Neutrophil (primary cell): ENCODE measurements around the gene DOK7.

Source experiments
- H3K27ac ChIP-seq: fragments of 200-600 bp; sonication (generic); 2 replicates; pipeline ENCODE4 v1.5.1; 2016; ENCODE audit warnings: mild to moderate bottlenecking, moderate library complexity
- H3K27me3 ChIP-seq: fragments of 200-600 bp; sonication (generic); 2 replicates; pipeline ENCODE4 v1.6.0; 2016; ENCODE audit warnings: mild to moderate bottlenecking
- H3K36me3 ChIP-seq: fragments of 200-600 bp; sonication (generic); 2 replicates; pipeline ENCODE4 v1.5.1; 2017
- H3K4me1 ChIP-seq, 2 experiments: fragments of 200-600 bp in 1 of 2; sonication (generic) in 1 of 2; 1 replicate in 1 of 2; 2 replicates in 1 of 2; pipeline versions ENCODE4 v1.5.1 to v1.6.1; 2013 to 2016; ENCODE audit warnings: low read depth in 1 of 2, low read length in 1 of 2, mild to moderate bottlenecking in 1 of 2, moderate library complexity in 1 of 2; ENCODE audit not compliant: control insufficient read depth in 1 of 2, insufficient read depth in 1 of 2
- H3K4me3 ChIP-seq, 2 experiments: fragments of 200-600 bp in 1 of 2; sonication (generic) in 1 of 2; 1 replicate in 1 of 2; 2 replicates in 1 of 2; pipeline ENCODE4 v1.5.1; 2013 to 2016; ENCODE audit warnings: low read depth in 1 of 2, low read length in 1 of 2, mild to moderate bottlenecking in 1 of 2, moderate library complexity in 1 of 2
- H3K9me3 ChIP-seq: fragments of 200-600 bp; sonication (generic); 2 replicates; pipeline ENCODE4 v1.5.1; 2016
- TF ChIP-seq, protein P1 (sequence below): fragments of 200-600 bp; sonication (generic); IDR thresholded peaks from 2 replicates; pipeline ENCODE4 v1.5.1; 2016; ENCODE audit warnings: antibody characterized with exemption

DOK7 gene

DNA sequence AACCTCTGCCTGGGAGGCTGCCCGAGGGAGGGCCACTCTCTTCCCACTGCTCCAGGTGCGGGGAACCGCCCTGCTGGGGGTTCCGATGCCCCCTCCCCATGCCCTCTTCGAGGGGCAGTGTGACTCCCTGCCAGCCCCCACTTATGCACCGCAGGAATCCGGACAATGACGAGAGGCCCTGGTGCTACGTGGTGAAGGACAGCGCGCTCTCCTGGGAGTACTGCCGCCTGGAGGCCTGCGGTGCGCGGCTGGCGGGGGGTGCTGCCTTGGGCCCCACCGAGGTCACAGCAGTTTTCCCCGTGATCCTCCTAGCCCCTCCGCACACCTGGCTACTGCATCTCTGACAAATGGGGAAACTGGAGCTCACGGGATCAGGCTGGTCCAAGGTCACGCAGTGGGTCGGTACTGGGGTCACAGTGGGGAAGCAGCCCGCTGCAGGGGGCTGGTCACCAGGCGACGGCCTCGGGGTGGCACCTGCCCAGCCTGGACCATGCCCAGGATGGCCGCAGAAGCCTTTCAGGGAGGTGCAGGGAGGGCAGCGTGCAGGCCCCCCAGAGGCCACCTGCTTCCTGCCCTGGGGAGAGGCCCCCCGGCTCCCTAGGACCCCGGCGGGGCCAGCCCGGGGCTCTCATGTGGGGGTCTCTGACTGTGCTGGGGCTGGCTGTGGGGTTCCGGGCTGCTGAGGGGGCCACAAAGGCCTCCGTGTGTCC, 17.8 kb upstream of the DOK7 start:
- Histone ChIP-seq H3K9me3 (no peaks in the 10 kb centered on the region), H3K4me1 (no peaks in the 10 kb centered on the region), H3K27ac (no peak overlapping the region), H3K27me3 (peaks cover 7% of the 10 kb centered on the region), H3K36me3 (no peaks in the 10 kb centered on the region), H3K4me3 (no peak overlapping the region)
- TF ChIP-seq, protein P1, sequence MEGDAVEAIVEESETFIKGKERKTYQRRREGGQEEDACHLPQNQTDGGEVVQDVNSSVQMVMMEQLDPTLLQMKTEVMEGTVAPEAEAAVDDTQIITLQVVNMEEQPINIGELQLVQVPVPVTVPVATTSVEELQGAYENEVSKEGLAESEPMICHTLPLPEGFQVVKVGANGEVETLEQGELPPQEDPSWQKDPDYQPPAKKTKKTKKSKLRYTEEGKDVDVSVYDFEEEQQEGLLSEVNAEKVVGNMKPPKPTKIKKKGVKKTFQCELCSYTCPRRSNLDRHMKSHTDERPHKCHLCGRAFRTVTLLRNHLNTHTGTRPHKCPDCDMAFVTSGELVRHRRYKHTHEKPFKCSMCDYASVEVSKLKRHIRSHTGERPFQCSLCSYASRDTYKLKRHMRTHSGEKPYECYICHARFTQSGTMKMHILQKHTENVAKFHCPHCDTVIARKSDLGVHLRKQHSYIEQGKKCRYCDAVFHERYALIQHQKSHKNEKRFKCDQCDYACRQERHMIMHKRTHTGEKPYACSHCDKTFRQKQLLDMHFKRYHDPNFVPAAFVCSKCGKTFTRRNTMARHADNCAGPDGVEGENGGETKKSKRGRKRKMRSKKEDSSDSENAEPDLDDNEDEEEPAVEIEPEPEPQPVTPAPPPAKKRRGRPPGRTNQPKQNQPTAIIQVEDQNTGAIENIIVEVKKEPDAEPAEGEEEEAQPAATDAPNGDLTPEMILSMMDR, result no peak

DNA sequence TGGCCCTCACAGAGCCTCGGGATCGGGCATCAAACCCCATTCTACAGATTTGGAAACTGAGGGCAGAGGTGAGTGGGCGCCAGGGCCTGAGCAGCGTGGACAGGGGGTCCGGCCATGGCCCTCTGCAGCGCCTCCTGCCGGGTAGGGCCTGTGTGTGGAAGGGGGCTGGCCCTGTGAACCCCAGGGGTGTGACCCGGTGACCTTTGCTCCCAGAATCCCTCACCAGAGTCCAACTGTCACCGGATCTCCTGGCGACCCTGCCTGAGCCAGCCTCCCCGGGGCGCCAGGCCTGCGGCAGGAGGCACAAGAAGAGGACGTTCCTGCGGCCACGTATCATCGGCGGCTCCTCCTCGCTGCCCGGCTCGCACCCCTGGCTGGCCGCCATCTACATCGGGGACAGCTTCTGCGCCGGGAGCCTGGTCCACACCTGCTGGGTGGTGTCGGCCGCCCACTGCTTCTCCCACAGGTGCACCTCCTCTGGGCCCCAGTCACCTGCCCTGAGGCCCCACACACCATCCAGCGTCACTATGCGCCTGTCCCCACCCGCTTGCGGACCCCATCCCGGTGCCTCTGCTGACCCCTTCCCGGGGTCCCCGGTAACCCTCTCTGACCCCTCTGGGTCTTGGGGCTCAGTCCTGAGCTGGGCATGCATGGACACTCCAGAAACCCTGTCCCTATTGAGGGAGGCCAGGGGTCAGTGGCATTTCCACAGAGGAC, 17.1 kb upstream of the DOK7 start:
- Histone ChIP-seq H3K27me3 (peaks cover 9% of the 10 kb centered on the region), H3K27ac (no peak overlapping the region), H3K4me3 (no peak overlapping the region)

GRCh38 chr4:3446631-3447320, 16.3 kb upstream of the DOK7 start:
- H3K4me1 ChIP-seq, result no peaks in the 10 kb centered on the region
- H3K36me3 ChIP-seq, result no peaks in the 10 kb centered on the region
- no peak overlapping the region for H3K4me3 ChIP-seq
- TF ChIP-seq, protein P1, result no peak
- H3K27ac ChIP-seq, result no peak overlapping the region
- H3K27me3 ChIP-seq, result peaks cover 9% of the 10 kb centered on the region
- no peaks in the 10 kb centered on the region for H3K9me3 ChIP-seq

More for the DNA sequence above, 17.1 kb upstream of the DOK7 start:
- TF ChIP-seq, protein P1, result no peak
- no peaks in the 10 kb centered on the region for H3K36me3 ChIP-seq
- no peaks in the 10 kb centered on the region for H3K4me1 ChIP-seq
- no peaks in the 10 kb centered on the region for H3K9me3 ChIP-seq

- Histone ChIP-seq H3K36me3 (no peaks in the 10 kb centered on the region), H3K4me1 (no peaks in the 10 kb centered on the region), H3K27me3 (peaks cover 9% of the 10 kb centered on the region), H3K27ac (no peak overlapping the region), H3K9me3 (no peaks in the 10 kb centered on the region), H3K4me3 (no peak overlapping the region)
- TF ChIP-seq, protein P1, result no peak
Measured at GRCh38 chr4:3447431-3448395, 15.4 kb upstream of the DOK7 start.

- peaks cover 9% of the 10 kb centered on the region for H3K27me3 ChIP-seq
Measured at GRCh38 chr4:3449047-3449573, 14.0 kb upstream of the DOK7 start.

More at GRCh38 chr4:3449047-3449573, 14.0 kb upstream of the DOK7 start:
- Histone ChIP-seq H3K9me3 (no peaks in the 10 kb centered on the region), H3K4me3 (no peak overlapping the region), H3K27ac (no peak overlapping the region), H3K4me1 (no peaks in the 10 kb centered on the region), H3K36me3 (no peaks in the 10 kb centered on the region)
- TF ChIP-seq, protein P1, result no peak
